Measurements from ENCODE around the gene NTRK2. TPM values are rescaled to one million over a fixed set of nuclear protein-coding genes. Genes with fewer than 3 reads are reported as not detected.

NTRK2 gene
- total RNA-seq, 3 donors from 2014 or later, result 1.7 to 3.5 (median 2.5) TPM

DNA sequence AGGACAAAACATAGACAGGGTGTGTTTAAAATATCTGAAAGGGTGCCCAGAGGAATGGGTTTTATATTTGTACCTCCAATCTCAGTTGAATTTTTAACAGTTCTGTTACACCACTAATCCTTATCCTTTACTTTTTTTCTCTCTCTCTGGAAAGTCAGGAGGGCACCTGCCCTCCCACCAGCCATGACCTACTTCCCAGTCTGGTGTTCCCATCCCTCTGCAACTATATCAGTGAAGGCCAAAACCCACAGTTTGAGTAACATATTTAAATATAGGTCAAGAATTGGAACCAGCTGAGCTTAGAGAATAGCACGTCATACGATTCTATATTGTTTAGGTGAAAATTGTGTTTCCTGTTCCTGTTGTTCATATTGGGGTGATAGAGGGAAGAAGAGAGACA lies 229.8 kb downstream of the NTRK2 start:
- TF ChIP-seq, protein P1, sequence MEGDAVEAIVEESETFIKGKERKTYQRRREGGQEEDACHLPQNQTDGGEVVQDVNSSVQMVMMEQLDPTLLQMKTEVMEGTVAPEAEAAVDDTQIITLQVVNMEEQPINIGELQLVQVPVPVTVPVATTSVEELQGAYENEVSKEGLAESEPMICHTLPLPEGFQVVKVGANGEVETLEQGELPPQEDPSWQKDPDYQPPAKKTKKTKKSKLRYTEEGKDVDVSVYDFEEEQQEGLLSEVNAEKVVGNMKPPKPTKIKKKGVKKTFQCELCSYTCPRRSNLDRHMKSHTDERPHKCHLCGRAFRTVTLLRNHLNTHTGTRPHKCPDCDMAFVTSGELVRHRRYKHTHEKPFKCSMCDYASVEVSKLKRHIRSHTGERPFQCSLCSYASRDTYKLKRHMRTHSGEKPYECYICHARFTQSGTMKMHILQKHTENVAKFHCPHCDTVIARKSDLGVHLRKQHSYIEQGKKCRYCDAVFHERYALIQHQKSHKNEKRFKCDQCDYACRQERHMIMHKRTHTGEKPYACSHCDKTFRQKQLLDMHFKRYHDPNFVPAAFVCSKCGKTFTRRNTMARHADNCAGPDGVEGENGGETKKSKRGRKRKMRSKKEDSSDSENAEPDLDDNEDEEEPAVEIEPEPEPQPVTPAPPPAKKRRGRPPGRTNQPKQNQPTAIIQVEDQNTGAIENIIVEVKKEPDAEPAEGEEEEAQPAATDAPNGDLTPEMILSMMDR (IDR thresholded peaks at IDR 0.05), result no peak

DNA sequence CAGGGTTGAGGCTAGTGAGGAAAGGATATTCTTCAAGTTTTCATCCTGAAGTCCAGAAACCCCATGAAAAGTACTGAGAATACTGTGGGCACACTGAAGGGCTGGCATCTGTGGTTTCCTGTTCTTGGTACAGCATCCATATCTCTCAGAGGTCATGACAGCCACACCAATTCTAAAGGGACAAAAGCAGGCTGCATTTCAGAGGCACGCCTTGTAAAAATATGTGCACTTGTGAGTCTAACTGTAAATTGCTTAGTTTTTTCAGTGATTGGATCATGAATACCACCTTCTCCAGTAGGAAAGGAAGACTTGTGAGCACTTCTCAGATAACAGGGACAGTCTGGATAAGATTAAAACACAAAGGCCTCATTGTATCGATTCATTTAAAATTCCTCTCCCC lies 230.9 kb downstream of the NTRK2 start:
- TF ChIP-seq, protein P1 (IDR thresholded peaks at IDR 0.05), result no peak
- intact Hi-C loops (cut with DNase I, micrococcal nuclease), result no loop called here
- Histone ChIP-seq H3K4me1 (ENCODE audit: low read depth) (peaks cover 7% of the 10 kb centered on the region), H3K4me3 (no peak overlapping the region), H3K9me3 (no peaks in the 10 kb centered on the region), H3K36me3 (ENCODE audit: low read depth) (no peaks in the 10 kb centered on the region)
- ATAC-seq (peak; percentile 37), DNase-seq (no peak)

More for the DNA sequence above, 229.8 kb downstream of the NTRK2 start:
- Histone ChIP-seq H3K4me1 (ENCODE audit: low read depth) (peaks cover 13% of the 10 kb centered on the region), H3K4me3 (no peak overlapping the region), H3K36me3 (ENCODE audit: low read depth) (no peaks in the 10 kb centered on the region), H3K9me3 (no peaks in the 10 kb centered on the region)
- DNase-seq (no peak), ATAC-seq (no peak)
- intact Hi-C loops (cut with DNase I, micrococcal nuclease), result loop anchor here in 1 of 2 donors (10.0 kb wide), 1 partner anchor 105 kb away; no protein-coding TSS in a partner anchor

DNA sequence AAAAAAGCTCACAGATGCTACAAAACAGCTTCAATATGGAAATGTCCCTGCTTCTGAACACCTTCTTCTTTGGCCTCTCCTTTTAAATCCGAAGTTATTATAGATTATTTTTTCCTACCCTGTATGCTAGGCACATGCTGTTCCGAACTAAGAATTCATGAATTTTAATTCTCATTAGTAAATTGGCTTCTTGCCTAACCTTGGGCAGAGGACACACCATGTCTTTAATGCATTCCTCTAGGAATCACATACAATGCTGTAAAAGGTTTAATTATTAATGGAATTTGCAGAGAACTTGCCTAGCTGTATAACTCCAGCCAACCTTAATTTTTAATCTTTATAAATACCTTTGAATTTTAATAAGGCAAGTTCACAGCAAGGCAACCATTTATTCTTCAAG lies 234.4 kb downstream of the NTRK2 start:
- intact Hi-C loops (cut with DNase I, micrococcal nuclease), result no loop called here
- TF ChIP-seq, protein P1 (IDR thresholded peaks at IDR 0.05), result no peak
- no peak for ATAC-seq
- Histone ChIP-seq H3K9me3 (no peaks in the 10 kb centered on the region), H3K4me1 (ENCODE audit: low read depth) (peaks cover 4% of the 10 kb centered on the region), H3K36me3 (ENCODE audit: low read depth) (no peaks in the 10 kb centered on the region), H3K4me3 (no peak overlapping the region)
- no peak for DNase-seq

DNA sequence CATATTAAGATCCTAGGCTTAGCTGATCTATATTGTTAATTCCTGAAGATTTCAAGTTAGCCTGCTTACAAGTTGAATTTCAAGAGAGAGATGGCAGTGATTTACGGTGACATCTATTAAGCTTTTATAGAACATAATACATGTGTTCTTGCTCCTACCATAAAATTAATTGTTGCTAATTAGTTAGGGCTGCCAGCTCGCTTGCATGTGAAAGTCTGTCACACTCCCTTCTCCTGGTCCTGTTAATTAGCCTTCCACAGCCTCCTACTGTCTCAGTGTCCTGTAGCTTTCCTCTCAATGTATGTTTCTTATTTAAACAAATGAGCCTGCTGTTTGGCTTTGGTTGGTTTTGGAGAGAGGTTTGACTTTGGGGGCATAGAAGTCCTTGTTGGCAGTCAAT lies 247.2 kb downstream of the NTRK2 start:
- no peaks in the 10 kb centered on the region for H3K36me3 ChIP-seq (ENCODE audit: low read depth)
- ATAC-seq, result no peak
- H3K4me1 ChIP-seq (ENCODE audit: low read depth), result peaks cover 27% of the 10 kb centered on the region
- no peaks in the 10 kb centered on the region for H3K9me3 ChIP-seq
- H3K4me3 ChIP-seq, result no peak overlapping the region
- TF ChIP-seq, protein P1 (IDR thresholded peaks at IDR 0.05), result no peak
- DNase-seq, result no peak
- intact Hi-C loops (cut with DNase I, micrococcal nuclease), result no loop called here

DNA sequence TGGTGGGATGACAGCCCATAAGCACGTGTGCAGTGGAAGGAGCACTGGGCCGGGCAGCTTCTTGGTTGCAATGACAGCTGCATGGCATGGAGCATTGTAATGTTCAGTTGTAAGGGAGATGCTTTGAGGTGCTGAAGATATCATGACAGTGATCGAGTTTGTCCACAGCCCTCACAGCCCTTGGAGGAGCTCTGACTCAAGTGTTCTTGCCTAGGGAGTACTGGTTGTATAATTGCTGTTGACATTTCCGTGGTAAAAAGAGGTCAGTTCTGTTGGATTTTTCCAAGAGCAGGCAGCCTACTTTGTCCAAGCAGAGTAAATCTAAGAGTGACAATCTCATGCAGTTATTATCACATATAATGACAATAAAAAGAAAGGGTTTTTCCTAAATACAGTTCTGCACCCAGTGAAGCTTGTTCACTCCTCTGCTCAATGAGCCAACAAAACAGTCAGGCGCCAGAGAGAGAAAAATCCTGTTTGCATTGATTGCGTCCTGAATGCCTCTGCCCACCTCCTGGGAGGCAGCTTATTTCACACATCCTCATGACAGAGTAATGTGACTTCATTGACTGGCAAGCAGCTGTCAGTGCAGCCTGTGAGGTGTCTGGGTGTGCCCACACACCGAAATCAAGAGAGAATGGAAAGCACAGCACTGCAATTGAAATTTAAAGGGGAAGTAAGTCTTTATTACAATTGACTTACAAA lies 248.0 kb downstream of the NTRK2 start:
- no peaks in the 10 kb centered on the region for H3K9me3 ChIP-seq
- H3K4me3 ChIP-seq, result no peak overlapping the region
- DNase-seq (peak; percentile 59 to 74 (median 60)), ATAC-seq (peak; percentile 85)
- H3K36me3 ChIP-seq (ENCODE audit: low read depth), result no peaks in the 10 kb centered on the region
- intact Hi-C loops (cut with DNase I, micrococcal nuclease), result no loop called here
- TF ChIP-seq, protein P1 (IDR thresholded peaks at IDR 0.05), result no peak
- peaks cover 27% of the 10 kb centered on the region for H3K4me1 ChIP-seq (ENCODE audit: low read depth)

All from mucosa of descending colon (tissue), 3 donors.